Measurements from ENCODE around the gene LRIG1.

- TF ChIP-seq POLR2A (IDR thresholded peaks at IDR 0.05) (no peak), CTCF (IDR thresholded peaks at IDR 0.05) (no peak)
Measured at GRCh38 chr3:66430876-66431275, 69.9 kb downstream of the LRIG1 start.
